T-helper 2 cell (primary cell): ENCODE results near the gene THY1.
"Not testable (repeated sequence)": the region's sequence is repeated elsewhere in the genome, so short reads cannot be mapped to it uniquely, and the experiment has no call there.

ENCODE experiments used
- DNase-seq, 5 experiments: peaks; one replicate each; pipeline versions ENCODE4 v3.0.0 to v3.0.0-alpha.2; 2012 to 2022

Gene THY1

DNA sequence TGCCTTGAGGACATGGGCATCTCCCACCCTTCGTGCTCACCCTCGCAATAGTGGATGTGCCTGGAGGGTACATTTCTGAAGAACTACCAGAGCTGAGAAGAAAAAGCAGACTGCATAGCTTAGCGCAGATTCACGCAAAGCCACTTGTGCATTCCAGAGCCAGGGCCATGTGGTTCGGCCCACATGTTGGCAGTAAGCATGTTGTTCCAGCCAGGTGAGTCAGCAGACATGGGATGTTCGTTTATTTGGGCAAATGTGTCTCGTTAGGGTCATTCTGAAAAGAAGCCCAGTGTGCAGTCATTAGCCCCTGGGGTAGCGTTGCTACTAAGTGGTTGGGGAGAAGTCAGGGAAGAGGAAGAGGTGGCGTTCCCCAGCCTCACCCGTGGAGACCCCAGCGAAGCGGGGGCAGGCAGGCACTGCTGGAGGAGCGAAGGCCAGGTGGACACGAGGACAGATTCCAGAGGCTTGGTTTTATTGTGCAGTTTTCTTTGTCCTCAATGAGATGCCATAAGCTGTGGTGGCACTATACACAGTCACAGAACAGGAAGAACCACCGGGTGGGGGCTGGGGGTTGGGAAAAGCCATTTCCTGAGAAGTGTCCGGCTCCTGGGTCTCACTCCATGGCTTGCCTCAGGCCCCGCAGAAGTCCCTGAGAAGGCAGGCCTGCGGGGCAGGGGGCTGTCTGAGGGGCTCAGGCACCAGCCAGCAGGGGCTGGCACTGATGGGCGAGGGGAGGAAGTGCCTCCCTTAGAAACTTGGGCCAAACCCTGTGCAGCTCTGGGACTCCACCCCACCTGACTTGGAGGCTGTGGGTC is 5.0 kb downstream of the THY1 start:
- DNase-seq = no peak

DNA sequence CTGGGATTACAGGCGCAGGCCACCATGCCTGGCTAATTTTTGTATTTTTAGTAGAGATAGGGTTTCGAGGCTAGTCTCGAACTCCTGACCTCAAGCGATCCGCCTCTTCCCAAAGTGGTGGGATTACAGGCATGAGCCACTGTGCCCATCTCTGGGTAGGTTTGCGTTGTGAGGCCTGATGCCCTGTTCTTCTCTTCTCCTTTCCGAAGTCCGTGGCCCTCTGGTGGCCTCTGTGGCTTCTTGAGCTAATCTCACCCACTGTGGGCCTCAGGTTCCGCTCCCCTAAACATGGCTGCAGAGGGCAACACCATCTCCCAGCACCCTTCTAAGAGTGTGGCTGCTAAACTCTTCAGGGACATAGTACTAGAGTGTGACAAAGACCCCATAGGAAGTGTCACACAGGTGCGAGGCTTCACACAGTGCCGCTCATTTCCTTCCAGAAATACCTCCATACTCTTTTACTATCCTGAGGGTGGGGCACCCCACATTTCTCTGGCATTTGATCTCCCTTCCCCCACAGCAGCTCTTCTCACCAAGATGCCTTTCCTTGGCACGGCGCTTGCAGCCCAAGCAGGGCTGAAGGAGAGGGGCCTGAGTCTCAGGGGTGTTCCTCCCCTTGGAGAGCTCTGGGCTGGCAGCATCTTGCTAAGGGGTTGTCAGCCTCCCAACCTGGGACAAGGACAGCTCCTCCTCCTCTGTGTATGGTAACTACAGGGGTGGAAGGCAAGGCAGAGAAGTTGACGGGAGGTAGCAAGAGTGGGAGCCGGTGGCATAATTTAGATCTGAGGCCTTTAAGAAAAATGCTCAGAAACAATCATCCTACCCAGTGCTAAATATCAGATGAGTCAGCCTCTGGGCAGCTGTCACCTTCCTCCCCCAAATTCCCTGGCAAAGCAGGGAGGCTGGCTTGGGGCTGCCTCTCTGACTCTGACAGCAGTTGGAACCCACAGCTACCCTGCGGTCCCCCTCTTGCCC is 6.1 kb downstream of the THY1 start:
- DNase-seq = no peak

DNA sequence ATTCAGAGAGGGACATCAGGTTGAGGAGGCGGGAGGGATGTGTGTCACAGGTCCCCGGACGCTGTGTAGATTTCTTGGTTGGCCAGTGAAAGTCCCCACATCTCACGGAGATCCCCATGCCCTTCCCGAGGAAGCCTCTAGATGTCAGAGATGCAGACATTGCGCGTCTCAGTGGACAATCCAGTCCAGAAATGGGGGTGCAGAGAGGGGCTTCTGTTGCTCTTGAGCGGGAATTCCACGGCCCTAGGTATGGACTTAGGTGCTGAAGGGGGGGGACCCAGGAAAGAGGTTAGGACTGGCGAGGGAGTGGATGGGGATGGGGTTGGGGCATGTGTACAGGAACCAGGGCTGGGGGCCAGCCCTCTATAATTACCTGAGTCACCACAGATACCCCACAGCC is 7.0 kb downstream of the THY1 start:
- DNase-seq = no peak

DNA sequence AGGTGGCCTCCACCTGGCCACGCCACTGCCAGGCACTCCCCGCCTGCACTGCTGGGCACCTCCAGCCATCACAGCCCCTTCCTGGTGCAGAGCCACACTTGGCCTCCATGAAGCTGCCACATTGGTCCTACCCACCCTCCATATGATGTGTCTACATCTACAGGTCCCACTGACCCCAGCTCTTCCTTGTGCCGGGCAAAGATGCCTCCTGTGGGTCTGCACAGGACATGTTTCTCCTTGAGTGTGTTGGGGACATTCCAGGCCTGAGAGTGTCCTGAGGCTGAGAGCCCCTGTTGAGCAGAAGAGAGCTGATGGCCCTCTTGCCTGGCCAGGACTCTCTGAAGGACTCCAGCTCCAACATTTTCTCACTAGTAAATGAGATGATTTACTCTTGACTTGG is 7.5 kb downstream of the THY1 start:
- no peak for DNase-seq

DNA sequence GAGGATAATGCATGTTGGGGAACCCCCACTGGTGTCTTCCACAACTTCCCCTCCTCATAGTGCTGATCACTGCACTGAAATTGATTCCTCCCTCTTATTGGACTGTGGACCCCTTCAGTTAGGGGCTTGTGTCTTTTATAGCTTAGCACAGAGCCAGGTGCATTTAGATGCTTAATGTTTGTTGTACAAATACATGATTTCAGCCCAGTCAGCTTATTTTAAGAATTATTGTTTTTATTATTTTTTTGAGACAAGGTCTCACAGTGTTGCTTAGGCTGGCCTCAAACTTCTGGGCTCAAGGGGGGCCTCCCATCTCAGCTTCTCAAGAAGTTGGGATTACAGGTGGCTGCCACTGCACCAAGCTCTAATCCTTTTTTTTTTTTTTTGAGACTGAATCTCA is 8.2 kb downstream of the THY1 start:
- DNase-seq = no peak

DNA sequence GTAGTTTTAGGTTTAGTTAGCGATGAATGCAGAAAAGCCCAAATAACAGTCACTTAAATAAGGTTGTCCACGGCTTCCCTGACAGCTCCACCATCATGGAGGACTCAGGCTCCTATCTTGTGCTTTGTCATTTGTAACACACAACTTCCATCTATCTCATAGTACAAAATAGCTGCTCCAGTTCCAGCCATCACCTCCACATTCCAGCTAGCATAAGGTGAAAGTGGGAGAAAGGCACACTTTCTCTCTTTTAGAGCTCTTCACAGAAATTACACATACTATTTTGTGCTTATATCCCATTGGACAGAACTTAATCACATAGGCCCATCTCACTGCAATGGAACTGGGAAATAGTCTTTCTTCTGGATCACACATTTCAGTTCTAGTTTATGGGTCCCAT is 8.7 kb downstream of the THY1 start:
- no peak for DNase-seq

DNA sequence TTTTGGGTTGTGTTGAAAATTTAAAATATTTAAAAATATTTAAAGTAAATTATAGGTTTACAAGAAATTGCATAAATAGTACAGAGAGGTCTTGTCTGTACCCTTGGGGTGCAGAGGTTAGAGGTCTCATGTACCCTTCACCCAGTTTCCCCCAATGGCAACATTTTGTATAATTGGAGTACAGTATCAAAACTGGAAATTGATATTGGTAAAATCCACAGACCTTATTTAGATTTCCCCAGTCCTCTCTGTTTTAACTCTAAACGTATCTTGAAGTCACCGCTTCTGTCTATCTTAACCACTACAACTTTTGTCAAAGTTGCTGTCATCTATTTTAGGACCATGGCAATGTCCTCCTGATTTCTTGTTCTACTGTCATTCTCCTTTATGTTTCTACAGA is 10.9 kb downstream of the THY1 start:
- no peak for DNase-seq

DNA sequence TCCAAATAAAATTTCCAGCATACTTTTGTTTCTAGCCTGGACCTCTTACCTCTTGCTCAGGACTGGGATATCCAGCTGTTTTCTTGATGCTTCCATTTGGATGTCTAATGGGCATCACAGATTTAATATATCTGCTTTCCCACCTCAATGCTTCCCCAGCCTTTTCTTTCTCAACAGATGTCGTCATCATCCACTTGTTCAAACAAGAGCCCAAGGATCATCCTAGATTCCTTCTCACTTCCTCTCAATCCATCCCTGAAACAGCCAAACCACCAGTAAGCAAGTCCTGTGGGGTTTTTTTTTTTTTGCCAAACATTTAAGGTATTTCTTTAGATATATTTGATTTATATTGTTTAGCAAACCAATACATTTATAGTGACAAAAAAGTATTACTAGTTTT is 12.5 kb downstream of the THY1 start:
- DNase-seq = no peak

DNA sequence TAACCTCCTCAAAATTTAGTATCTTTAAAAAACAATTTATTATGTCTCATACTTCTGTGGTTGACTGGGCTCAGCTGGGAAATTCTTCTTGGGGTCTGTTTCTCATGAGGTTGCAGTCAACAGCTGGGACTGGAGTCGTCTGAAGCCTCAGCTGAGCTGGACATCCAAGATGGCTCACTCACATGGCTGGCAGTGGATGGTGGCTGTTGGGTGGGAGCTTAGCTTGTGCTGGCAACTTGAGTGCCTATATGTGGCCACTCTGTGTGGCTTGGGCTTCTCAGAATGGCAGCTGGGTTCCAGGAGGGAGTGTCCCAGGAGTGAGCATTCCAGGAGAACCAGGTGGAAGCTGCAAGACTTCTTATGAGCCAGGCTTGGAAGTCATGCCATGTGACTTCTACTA is 13.2 kb downstream of the THY1 start:
- DNase-seq = no peak

DNA sequence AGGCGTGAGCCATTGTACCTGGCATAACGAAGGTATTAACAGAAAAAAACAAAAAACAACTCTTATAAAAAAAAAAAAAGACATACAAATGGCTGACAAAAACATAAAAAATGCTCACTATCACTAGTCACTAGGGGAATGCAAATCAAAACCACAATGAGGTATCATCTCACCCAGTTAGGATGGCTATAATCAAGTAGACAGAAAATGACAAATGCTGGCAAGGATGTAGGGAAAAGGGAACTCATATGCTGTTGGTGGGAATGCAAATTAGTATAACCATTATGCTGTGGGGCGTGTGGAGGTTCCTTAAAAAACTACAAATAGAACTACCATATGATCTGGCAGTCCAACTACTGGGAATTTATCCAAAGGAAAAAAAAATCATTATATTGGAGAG is 17.0 kb downstream of the THY1 start:
- no peak for DNase-seq

DNA sequence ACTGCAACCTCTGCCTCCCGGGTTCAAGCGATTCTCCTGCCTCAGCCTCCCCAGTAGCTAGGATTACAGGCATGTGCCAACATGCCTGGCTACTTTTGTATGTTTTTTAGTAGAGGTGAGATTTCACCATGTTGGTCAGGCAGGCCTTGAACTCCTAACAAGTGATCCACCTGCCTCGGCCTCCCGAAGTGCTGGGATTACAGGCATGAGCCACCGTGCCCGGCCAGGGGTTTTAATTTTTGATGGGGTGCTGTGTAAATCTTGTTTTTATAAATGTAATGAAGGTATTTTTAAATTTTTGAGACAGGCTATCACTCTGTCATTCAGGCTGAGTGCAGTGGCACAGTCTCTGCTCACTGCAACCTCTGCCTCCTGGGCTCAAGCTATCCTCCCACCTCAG is 17.5 kb downstream of the THY1 start:
- DNase-seq = not testable (repeated sequence)

DNA sequence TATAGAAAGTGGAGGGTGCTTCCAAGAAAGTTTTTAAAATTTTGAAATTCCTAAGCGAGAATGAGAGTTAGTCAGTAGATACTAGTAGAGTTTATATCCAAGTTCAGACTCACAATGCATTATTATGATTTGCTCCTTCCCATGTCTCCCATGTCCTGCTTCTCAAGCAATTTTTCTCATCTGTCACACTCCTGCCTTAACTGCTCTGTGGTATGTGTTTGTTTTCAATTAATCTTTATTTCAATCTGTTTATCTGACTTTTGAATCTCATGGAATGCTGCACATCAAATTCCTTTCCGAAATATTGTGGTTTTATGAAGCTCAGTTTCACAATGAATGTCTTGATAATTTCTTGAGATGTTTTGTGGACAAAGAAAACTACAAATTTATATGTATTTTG is 18.1 kb downstream of the THY1 start:
- DNase-seq = no peak

DNA sequence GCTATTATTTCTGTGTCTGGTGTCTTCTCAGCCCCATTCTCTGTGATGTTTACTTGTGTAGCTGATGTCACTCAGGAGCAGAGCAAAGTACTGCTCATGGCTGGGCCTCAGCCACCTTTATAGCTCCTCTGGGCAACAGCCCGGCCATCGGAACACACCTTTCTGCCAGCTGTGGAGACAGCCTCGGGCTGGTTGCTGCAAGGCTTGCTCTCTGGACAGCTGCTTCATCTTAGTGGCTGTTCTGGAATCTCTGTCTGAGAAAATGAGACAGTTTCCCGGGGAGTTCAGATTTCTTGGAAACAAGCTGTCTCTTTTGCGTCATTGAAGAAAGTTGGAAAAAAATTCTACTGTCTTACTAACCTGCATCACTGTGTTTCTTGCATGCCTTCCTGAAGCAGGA is 20.0 kb downstream of the THY1 start:
- no peak for DNase-seq

DNA sequence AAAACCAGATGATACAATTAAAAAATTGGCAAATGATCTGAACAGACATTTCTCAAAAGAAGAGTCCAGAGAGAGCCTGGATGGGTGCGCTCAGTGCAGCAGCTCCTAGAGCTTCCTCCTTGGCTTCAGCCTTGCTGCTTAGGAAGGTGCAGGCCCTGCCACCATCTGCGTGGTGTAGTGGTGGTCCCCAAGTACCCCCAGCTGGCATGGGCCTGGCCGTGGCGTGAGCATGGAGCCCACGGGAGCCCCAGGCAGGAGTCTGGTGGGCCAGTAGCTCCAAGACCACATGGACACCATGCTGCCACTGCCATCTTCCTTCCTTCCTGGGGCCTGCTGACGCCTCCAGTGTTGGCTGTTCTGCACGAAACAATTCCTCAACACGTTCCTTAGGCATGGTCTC is 20.5 kb downstream of the THY1 start:
- DNase-seq = no peak

DNA sequence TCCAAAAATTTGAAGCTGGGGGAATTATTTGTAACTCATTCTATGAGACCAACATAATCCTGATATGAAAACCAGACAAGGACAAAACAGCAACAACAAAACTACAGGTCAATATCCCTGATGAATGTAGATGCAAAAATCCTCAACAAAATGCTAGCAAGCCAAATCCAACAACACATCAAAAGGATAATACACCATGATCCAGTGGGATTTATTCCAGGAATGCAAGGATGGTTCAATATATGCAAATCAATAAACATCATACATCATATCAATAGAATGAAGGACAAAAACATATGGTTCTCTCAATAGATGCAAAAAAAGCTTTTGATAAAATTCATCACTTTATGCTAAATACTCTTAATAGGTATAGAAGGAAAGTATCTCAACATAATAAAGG is 22.1 kb downstream of the THY1 start:
- DNase-seq = no peak

DNA sequence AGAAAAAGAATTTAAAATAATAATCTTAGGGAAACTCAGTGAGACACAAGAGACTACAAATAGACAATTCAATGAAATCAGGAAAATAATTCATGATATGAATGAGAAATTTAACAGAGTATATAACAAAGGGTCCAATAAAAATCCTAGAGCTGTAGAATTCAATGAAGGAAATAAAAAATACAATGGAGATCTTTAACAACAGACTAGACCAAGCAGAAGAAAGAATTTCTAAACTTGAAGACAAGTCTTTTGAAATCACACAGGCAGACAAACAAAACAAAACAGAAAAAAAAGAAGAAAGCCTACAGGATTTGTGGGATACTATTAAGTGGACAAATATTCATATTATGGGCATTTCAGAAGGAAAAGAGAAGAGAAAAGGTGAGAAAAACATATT is 25.2 kb downstream of the THY1 start:
- no peak for DNase-seq

DNA sequence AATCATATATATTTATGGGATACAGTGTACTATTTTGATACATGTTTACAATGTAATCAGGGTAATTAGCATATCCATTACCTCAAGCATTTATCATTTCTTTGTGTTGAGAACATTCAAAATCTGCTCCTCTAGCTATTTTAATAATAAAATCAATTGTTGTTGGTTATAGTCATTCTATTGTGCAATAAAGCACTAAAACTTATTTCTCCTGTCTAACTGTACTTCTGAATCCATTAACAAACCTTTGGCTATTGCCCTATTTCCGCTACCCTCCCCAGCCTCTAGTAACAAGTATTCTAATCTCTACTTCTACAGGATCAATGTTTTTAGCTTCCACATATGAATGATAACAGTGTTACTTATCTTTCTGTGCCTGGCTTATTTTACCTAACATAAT is 26.1 kb downstream of the THY1 start:
- DNase-seq = no peak

DNA sequence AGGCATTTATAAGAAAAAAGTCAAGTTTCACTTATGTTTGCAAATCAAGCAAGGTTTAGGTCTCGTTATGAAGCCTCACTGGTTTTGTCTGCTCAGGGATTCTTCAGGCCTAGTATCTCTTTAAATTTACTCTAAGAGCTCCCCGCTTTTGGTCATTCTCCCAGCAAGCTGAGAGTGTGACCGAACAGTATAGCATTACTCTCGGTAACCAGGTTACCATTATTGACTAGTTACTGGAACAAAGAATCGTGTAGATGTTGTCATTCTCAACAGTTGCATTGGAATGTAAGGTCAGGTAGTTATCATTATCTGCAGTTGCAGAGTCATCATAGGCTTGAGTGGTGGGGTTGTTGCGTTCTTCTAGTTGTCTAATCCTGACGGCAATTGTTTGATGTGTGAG is 31.7 kb downstream of the THY1 start:
- no peak for DNase-seq

DNA sequence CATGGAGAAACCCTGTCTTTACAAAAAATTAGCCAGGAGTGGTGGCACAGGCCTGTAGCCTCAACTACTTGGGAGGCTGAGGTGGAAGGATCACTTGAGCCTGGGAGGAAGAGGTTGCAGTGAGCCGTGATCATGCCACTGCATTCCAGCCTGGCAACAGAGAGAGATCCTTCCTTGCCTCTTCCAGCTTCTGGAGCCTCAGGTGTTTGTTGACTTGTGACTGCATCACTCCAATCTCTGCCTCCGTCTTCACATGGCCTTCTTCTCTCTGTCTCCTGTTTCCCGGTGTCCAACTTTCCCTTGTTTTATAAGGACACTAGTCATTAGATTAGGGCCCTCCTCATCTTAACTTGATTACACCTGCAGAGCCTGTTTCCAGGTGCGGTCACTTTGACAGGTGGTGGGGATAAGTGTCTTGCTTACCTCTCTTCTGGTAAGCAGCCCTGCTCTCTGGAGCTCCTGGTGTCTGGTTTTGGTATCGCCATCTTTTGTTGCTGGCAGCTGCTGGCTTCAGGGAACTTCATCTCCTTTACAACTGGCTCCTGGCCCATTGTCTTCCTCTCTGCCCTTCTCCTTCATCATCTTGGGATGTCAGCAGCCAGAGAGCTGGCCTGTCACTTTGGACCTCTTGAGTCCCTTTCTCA is 33.2 kb downstream of the THY1 start:
- DNase-seq = no peak

DNA sequence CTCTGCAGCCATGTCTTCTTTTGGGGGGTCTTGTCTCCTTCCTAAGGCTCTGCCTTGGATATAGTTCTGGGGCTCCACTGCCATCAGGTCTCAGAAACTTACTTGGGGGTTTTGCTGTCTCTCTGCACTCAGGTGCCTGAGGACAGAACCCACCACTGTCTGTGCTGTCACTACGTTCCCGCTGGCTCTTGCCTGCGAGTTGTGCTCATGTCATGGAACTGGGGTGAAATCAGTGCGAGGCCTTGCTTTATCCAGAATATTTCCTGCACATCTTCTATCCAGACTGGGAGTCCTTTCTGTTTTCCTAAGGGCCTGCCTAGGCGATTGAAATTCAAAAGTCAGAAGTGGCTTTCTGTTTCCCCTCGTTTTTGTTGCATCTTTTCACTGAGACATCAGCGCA is 34.9 kb downstream of the THY1 start:
- no peak for DNase-seq

DNA sequence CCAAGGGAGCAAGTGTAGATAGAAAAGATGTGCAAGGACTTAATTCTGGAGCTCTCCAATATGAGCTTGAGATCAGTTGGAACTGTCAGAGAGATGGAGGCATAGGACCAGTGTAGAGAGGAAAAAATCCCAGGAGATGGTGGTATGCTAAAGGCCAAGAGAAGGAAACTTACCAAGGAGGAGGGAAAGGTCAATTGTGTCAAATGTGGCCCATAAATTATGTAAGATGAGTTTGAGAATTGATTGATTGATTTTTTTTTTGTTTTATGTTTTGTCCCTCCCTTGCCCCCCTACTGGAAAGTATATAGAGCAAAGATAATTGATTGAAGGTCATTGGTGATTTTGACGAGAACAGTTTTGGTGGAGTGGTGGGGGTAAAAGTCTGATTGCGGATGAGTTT is 38.6 kb downstream of the THY1 start:
- no peak for DNase-seq

DNA sequence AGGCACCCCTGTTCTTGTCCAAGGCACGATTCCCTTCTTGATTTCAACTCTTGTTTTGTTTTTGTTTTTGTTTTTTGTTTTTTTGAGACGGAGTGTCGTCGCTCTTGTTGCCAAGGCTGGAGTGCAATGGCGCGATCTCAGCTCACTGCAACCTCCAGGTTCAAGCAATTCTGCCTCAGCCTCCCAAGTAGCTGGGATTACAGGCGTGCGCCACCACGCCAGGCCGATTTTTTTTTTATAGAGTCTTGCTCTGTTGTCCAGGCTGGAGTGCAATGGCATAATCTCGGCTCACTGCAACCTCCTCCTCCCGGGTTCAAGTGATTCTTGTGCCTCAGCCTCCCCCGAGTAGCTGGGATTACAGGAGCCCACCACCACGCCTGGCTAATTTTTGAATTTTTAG is 40.5 kb downstream of the THY1 start:
- DNase-seq = not testable (repeated sequence)

DNA sequence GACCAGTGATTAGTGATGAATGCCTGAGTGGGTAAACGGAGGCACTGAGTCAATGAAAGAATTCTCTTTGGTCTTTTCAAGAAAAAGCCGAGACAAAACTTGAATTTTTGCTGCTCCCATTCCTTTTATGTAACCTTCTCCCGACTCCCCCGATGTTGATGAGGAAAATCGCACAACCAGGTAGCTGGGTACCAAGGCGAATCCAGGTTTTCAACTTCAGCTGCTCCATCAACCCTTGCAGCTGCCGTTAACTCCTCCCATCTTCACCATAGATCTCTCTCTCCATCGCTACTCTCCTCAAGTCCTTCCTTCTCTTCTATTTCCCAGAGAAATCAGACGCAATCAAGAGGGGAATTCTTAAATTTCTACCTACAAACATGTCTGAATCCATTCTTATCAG is 40.9 kb downstream of the THY1 start:
- no peak for DNase-seq
